HCT116 (cell line): ENCODE data around the gene ARHGAP45. TPM values are rescaled to one million over a fixed set of nuclear protein-coding genes. Genes with fewer than 3 reads are reported as not detected.

Experiments used
- ATAC-seq: fragments of 200-7000 bp; cut with Tn5 transposase; 2 replicates; pipeline ENCODE4 v1.9.1; 2020; ENCODE audit warnings: mild to moderate bottlenecking, moderate library complexity
- BruUV-seq: library from RNA; stranded (reverse); fragments of 400-500 nt; replicated peaks from 2 replicates; lab custom pipeline; 2021; lab: Mats Ljungman, UMichigan
- CTCF ChIA-PET: fragments of 300-600 bp; sonication (Branson Sonifier 250); formaldehyde crosslinking; loops from one replicate; lab custom pipeline; 2021; ENCODE audit warnings: antibody characterized with exemption; lab: Charles Lee
- POLR2A ChIA-PET: fragments of 300-600, 350-600 bp; sonication (Branson Sonifier 250); formaldehyde crosslinking; loops from one replicate; lab custom pipeline; 2021; ENCODE audit warnings: antibody characterized with exemption; lab: Charles Lee
- RAD21 ChIA-PET, 2 experiments: fragments of 300-600 bp; sonication (Branson Sonifier 250); formaldehyde crosslinking; loops; one replicate each; lab custom pipeline; 2023; ENCODE audit warnings: low total read pairs in 2 of 2; ENCODE audit not compliant: uncharacterized antibody in 2 of 2, unreplicated experiment in 2 of 2, low non-redundant PET in 1 of 2; lab: Charles Lee
- DNase-seq: peaks from one replicate; pipeline ENCODE4 v3.0.0-alpha.2; 2010; ENCODE audit warnings: low read depth, low spot score
- H2AFZ ChIP-seq: fragments of 200-600 bp; shearing (Covaris generic), sonication (generic); 2 replicates; pipeline ENCODE4 v1.6.1; 2017; ENCODE audit warnings: low read depth, mixed run types, mixed read lengths, antibody characterized with exemption, low read length; ENCODE audit not compliant: poor library complexity, severe bottlenecking
- H3K27ac ChIP-seq: 2 replicates; pipeline ENCODE4 v1.5.1; 2012; ENCODE audit warnings: low read depth, low read length
- H3K27me3 ChIP-seq: fragments of 200-600 bp; sonication (generic); 2 replicates; pipeline ENCODE4 v1.6.1; 2016; ENCODE audit warnings: mixed run types, low read length, mixed read lengths; ENCODE audit not compliant: insufficient read depth
- H3K36me3 ChIP-seq, 2 experiments: fragments of 200-500 bp in 1 of 2; fragments of 200-600 bp in 1 of 2; sonication (Bioruptor generic) in 1 of 2; sonication (generic) in 1 of 2; 2 replicates each; pipeline versions ENCODE4 v1.5.1 to v1.6.1; 2014 to 2016; ENCODE audit warnings: low read length in 2 of 2, inconsistent platforms in 1 of 2, mixed read lengths in 1 of 2, mixed run types in 1 of 2; ENCODE audit not compliant: insufficient read depth in 2 of 2, control insufficient read depth in 1 of 2
- H3K4me1 ChIP-seq, 2 experiments: fragments of 200-600 bp in 1 of 2; sonication (generic) in 1 of 2; 2 replicates each; pipeline versions ENCODE4 v1.5.1 to v1.6.1; 2012 to 2017; ENCODE audit warnings: low read length in 2 of 2, inconsistent platforms in 1 of 2, mild to moderate bottlenecking in 1 of 2, mixed read lengths in 1 of 2, mixed run types in 1 of 2, moderate library complexity in 1 of 2; ENCODE audit not compliant: insufficient read depth in 2 of 2, control insufficient read depth in 1 of 2
- H3K4me2 ChIP-seq: fragments of 200-600 bp; sonication (generic); 2 replicates; pipeline ENCODE4 v1.6.1; 2017; ENCODE audit warnings: mixed run types, low read length, mixed read lengths
- H3K4me3 ChIP-seq, 2 experiments: fragments of 200-600 bp in 1 of 2; sonication (generic) in 1 of 2; replicated peaks in 1 of 2; 2 replicates each; pipeline ENCODE4 v1.5.1; 2011 to 2016; ENCODE audit warnings: low read length in 2 of 2, control low read depth in 1 of 2, low read depth in 1 of 2, mild to moderate bottlenecking in 1 of 2, mixed read lengths in 1 of 2, mixed run types in 1 of 2
- H3K79me2 ChIP-seq: fragments of 200-600 bp; sonication (generic); 2 replicates; pipeline ENCODE4 v1.6.1; 2017; ENCODE audit warnings: mild to moderate bottlenecking, mixed run types, low read length, moderate library complexity, mixed read lengths; ENCODE audit not compliant: insufficient read depth
- H3K9ac ChIP-seq: fragments of 200-600 bp; sonication (generic); 2 replicates; pipeline ENCODE4 v1.6.1; 2016; ENCODE audit warnings: low read length, mixed read lengths
- H3K9me2 ChIP-seq: fragments of 200-600 bp; sonication (generic), shearing (Covaris generic); 2 replicates; pipeline ENCODE4 v1.6.1; 2017; ENCODE audit warnings: mixed run types, mild to moderate bottlenecking, moderate library complexity; ENCODE audit not compliant: insufficient read depth
- H3K9me3 ChIP-seq, 2 experiments: fragments of 200-500 bp in 1 of 2; fragments of 200-600 bp in 1 of 2; sonication (Bioruptor generic) in 1 of 2; sonication (generic) in 1 of 2; 2 replicates each; pipeline ENCODE4 v1.6.1; 2014 to 2017; ENCODE audit warnings: low read length in 2 of 2, mixed read lengths in 2 of 2, inconsistent platforms in 1 of 2, low read depth in 1 of 2, mild to moderate bottlenecking in 1 of 2, mixed run types in 1 of 2, moderate library complexity in 1 of 2; ENCODE audit not compliant: control insufficient read depth in 1 of 2, insufficient read depth in 1 of 2
- H4K20me1 ChIP-seq: fragments of 200-600 bp; sonication (generic), shearing (Covaris generic); 2 replicates; pipeline ENCODE4 v1.6.1; 2017; ENCODE audit warnings: mixed run types, mild to moderate bottlenecking, moderate library complexity; ENCODE audit not compliant: insufficient read depth
- CBX3 ChIP-seq: IDR thresholded peaks from 2 replicates; pipeline ENCODE4 v1.6.1; 2012; ENCODE audit warnings: low read depth
- EZH2 ChIP-seq: fragments of 200-600 bp; sonication (generic); IDR thresholded peaks from 2 replicates; pipeline ENCODE4 v1.6.1; 2017; ENCODE audit warnings: antibody characterized with exemption, mixed run types
- EZH2phosphoT487 ChIP-seq: fragments of 200-600 bp; IDR thresholded peaks from 2 replicates; pipeline ENCODE4 v1.6.1; 2018; ENCODE audit warnings: antibody characterized with exemption, borderline replicate concordance
- JUND ChIP-seq: IDR thresholded peaks from 2 replicates; pipeline ENCODE4 v1.6.1; 2012
- POLR2A ChIP-seq: IDR thresholded peaks from 2 replicates; pipeline ENCODE4 v1.7.0; 2011; ENCODE audit warnings: borderline replicate concordance; ENCODE audit not compliant: insufficient read depth, insufficient read length; ENCODE audit errors: extremely low read depth
- POLR2AphosphoS5 ChIP-seq: IDR thresholded peaks from 2 replicates; pipeline ENCODE4 v1.6.1; 2011; ENCODE audit warnings: mild to moderate bottlenecking, low read depth, low read length, moderate library complexity
- RAD21 ChIP-seq: IDR thresholded peaks from 2 replicates; pipeline ENCODE4 v1.6.1; 2012; ENCODE audit warnings: low read depth, mild to moderate bottlenecking
- SIN3A ChIP-seq: IDR thresholded peaks from 2 replicates; pipeline ENCODE4 v1.6.1; 2012; ENCODE audit warnings: low read depth
- SP1 ChIP-seq: IDR thresholded peaks from 2 replicates; pipeline ENCODE4 v1.6.1; 2012; ENCODE audit warnings: low read depth
- SRF ChIP-seq: IDR thresholded peaks from 2 replicates; pipeline ENCODE4 v1.6.1; 2012; ENCODE audit warnings: low read depth
- TCF7L2 ChIP-seq: IDR thresholded peaks from 2 replicates; pipeline ENCODE4 v1.7.0; 2011; ENCODE audit warnings: borderline replicate concordance, inconsistent platforms; ENCODE audit not compliant: insufficient read depth, insufficient read length; ENCODE audit errors: extremely low read depth
- YY1 ChIP-seq: IDR thresholded peaks from 2 replicates; pipeline ENCODE4 v1.6.1; 2011; ENCODE audit warnings: low read length, low read depth, moderate library complexity, mild to moderate bottlenecking; ENCODE audit not compliant: insufficient replicate concordance; ENCODE audit errors: extremely low read depth
- ZFX ChIP-seq: fragments of 450-650 bp; IDR thresholded peaks from 2 replicates; pipeline ENCODE4 v1.6.1; 2017
- ZNF274 ChIP-seq: fragments of 200-500 bp; sonication (Bioruptor generic); IDR thresholded peaks from 2 replicates; pipeline ENCODE4 v1.6.1; 2014; ENCODE audit warnings: mild to moderate bottlenecking, low read depth, low read length, inconsistent platforms
- intact Hi-C: fragments of 100-400 bp; cut with micrococcal nuclease; formaldehyde crosslinking; loops from 2 replicates; pipeline ENCODE4 v1.10.0; 2022
- total RNA-seq: library from RNA; stranded (reverse); gene quantifications from one replicate; pipeline ENCODE4 v1.2.1, GENCODE V29; 2021; ENCODE audit not compliant: unreplicated experiment
- TF ChIP-seq, protein P1 (sequence below): IDR thresholded peaks from 2 replicates; pipeline ENCODE4 v1.6.1; 2012
- TF ChIP-seq, protein P2 (sequence below): IDR thresholded peaks from 2 replicates; pipeline ENCODE4 v1.6.1; 2012
- TF ChIP-seq, protein P3 (sequence below): IDR thresholded peaks from 2 replicates; pipeline ENCODE4 v1.6.1; 2011; ENCODE audit warnings: mild to moderate bottlenecking, low read length, moderate library complexity; ENCODE audit not compliant: insufficient replicate concordance; ENCODE audit errors: extremely low read depth

The ARHGAP45 gene
- total RNA-seq, 1 experiment from 2014 or later, result 30.4 TPM

DNA sequence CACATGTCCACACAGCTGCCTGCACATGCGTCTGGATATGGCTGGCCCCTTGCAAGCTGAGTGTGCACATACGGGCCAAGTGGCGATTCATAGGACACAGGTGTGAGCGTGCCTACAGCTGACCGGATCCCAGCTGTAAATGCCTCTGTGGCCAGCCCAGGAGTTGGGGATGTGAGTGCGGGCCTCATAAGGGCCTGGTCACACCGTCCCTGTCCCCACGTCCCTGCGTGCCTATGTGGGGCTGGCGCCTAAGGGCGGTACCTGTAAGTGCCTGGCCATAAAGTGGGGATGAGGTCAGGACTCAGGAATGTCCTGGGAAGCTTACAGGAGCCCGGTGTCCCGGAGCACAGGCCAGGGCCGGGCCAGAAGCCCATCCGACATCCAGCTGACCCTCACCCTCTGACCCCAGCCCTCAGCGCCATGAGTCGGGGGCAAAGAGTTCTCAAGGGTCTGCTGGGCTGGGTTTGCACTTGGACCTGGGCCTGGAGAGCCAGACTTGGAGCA, 1.3 kb upstream of the ARHGAP45 start:
- DNase-seq (peak; percentile 68), ATAC-seq (peak; percentile 61)
- ChIA-PET POLR2A (interaction anchor here (0.7 to 2.4 kb wide), 4 partner anchors 9 to 201 kb away, joined by 3 to 8 read pairs (median 4); partner anchors contain the start of gene CNN2), CTCF (interaction anchor here (1.1 to 2.5 kb wide), 7 partner anchors 11 to 175 kb away, joined by 3 to 20 read pairs (median 6); partner anchors contain the start of gene ATP5F1D), RAD21 (interaction anchor here in 1 of 2 experiments (1.0 kb wide), 1 partner anchor 28 kb away, joined by 5 read pairs; no protein-coding TSS in a partner anchor)
- TSS peak; percentile 64 for BruUV-seq
- Histone ChIP-seq H3K4me1 (peaks cover 36 to 71% of the 10 kb centered on the region in 2 experiments), H3K27ac (peak overlapping the region; percentile 100), H3K36me3 (0 out of 4 replicates have a peak, but pooled peaks cover 0 to 3% of the 10 kb centered on the region in 2 experiments), H3K9me2 (no peaks in the 10 kb centered on the region), H2AFZ (no peak overlapping the region), H3K4me2 (peak overlapping the region; percentile 94), H3K4me3 (peak overlapping the region; percentile 64 to 78), H3K9me3 (no peaks in the 10 kb centered on the region), H4K20me1 (no peaks in the 10 kb centered on the region), H3K27me3 (no peaks in the 10 kb centered on the region), H3K9ac (peak overlapping the region; percentile 92), H3K79me2 (peaks cover 26% of the 10 kb centered on the region; the same call in 1 of the 2 replicates)
- peak; percentile 26; the same call in 1 of the 2 replicates for TF ChIP-seq SP1
- TF ChIP-seq POLR2AphosphoS5, result peak; percentile 57; the same call in 1 of the 2 replicates
- no peak for TF ChIP-seq RAD21
- TF ChIP-seq, protein P1, sequence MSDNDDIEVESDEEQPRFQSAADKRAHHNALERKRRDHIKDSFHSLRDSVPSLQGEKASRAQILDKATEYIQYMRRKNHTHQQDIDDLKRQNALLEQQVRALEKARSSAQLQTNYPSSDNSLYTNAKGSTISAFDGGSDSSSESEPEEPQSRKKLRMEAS, result peak; percentile 45; the same call in 1 of the 2 replicates
- peak; percentile 15; the same call in 1 of the 2 replicates for TF ChIP-seq ZFX
- intact Hi-C loops, result no loop called here

DNA sequence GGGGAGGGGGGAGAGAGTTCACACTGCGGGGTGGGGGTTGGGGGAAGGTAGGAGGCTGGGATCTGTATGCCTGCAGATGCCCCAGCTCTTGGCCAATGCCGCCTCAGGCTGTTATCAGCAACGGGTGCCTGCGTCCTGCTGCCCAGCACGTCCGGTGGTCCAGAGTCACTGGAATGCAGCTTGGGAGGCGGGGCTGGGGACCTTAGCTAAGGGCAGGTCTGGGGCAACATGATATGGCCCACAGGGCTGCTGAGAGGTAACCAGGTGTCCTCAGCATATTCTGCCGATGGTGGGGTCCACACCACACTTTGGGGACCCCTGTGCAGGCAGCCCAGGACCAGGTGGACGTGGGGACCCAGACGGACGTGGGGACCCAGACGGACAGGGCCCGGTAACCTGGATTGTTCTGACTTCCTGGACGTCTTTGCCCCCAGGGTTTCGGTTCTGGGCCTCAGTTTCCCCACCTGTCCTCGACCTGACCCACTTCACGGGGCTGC, 668 bp upstream of the ARHGAP45 start:
- Histone ChIP-seq H3K9me2 (no peaks in the 10 kb centered on the region), H3K27ac (peak overlapping the region; percentile 100), H3K27me3 (no peaks in the 10 kb centered on the region), H3K4me1 (peaks cover 36 to 71% of the 10 kb centered on the region in 2 experiments), H3K4me3 (peak overlapping the region; percentile 64 to 78), H3K79me2 (peaks cover 26% of the 10 kb centered on the region; the same call in 1 of the 2 replicates), H3K9me3 (no peaks in the 10 kb centered on the region), H3K9ac (peak overlapping the region; percentile 92), H3K36me3 (0 out of 4 replicates have a peak, but pooled peaks cover 0 to 3% of the 10 kb centered on the region in 2 experiments), H4K20me1 (no peaks in the 10 kb centered on the region), H3K4me2 (peak overlapping the region; percentile 94), H2AFZ (no peak overlapping the region)
- intact Hi-C loops, result no loop called here
- ChIA-PET CTCF (interaction anchor here (0.6 to 2.5 kb wide), 5 partner anchors 10 to 181 kb away, joined by 3 to 20 read pairs (median 4); no protein-coding TSS in a partner anchor), RAD21 (interaction anchor here in 1 of 2 experiments (1.0 kb wide), 1 partner anchor 28 kb away, joined by 5 read pairs; no protein-coding TSS in a partner anchor), POLR2A (interaction anchor here (1.4 to 2.4 kb wide), 4 partner anchors 9 to 200 kb away, joined by 3 to 8 read pairs (median 6); partner anchors contain the start of gene RNU6-2)
- ATAC-seq (peak; percentile 10), DNase-seq (no peak)
- BruUV-seq, result no TSS peak
- TF ChIP-seq CBX3 (no peak), SIN3A (no peak), ZNF274 (no peak), SRF (no peak), EZH2 (no peak), POLR2A (no peak), ZFX (no peak), TCF7L2 (no peak), JUND (no peak), EZH2phosphoT487 (no peak), YY1 (no peak)
- TF ChIP-seq, protein P2, sequence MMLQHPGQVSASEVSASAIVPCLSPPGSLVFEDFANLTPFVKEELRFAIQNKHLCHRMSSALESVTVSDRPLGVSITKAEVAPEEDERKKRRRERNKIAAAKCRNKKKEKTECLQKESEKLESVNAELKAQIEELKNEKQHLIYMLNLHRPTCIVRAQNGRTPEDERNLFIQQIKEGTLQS, result no peak
- TF ChIP-seq, protein P1, result no peak
- TF ChIP-seq, protein P3, sequence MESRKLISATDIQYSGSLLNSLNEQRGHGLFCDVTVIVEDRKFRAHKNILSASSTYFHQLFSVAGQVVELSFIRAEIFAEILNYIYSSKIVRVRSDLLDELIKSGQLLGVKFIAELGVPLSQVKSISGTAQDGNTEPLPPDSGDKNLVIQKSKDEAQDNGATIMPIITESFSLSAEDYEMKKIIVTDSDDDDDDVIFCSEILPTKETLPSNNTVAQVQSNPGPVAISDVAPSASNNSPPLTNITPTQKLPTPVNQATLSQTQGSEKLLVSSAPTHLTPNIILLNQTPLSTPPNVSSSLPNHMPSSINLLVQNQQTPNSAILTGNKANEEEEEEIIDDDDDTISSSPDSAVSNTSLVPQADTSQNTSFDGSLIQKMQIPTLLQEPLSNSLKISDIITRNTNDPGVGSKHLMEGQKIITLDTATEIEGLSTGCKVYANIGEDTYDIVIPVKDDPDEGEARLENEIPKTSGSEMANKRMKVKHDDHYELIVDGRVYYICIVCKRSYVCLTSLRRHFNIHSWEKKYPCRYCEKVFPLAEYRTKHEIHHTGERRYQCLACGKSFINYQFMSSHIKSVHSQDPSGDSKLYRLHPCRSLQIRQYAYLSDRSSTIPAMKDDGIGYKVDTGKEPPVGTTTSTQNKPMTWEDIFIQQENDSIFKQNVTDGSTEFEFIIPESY, result no peak
